Liver (tissue), 9 donors: ENCODE results near the gene DSCAML1. TPM values are rescaled to one million over a fixed set of nuclear protein-coding genes. Genes with fewer than 3 reads are reported as not detected.

ENCODE experiments used
- DNase-seq: peaks from one replicate; pipeline ENCODE4 v3.0.0-alpha.2; 2017; ENCODE audit warnings: low spot score
- H3K27ac ChIP-seq, 2 donors: one replicate each; pipeline ENCODE4 v1.7.0; 2013; ENCODE audit warnings: inconsistent platforms in 2 of 2, low read length in 2 of 2, control low read depth in 1 of 2, low read depth in 1 of 2, mild to moderate bottlenecking in 1 of 2
- H3K27me3 ChIP-seq, 4 donors: one replicate each; pipeline versions ENCODE4 v1.6.1 to v1.7.0; 2013; ENCODE audit warnings: low read length in 3 of 4, inconsistent platforms in 1 of 4, mild to moderate bottlenecking in 1 of 4, moderate library complexity in 1 of 4; ENCODE audit not compliant: control insufficient read depth in 4 of 4, insufficient read depth in 4 of 4
- H3K36me3 ChIP-seq, 4 donors: one replicate each; pipeline versions ENCODE4 v1.6.1 to v1.7.0; 2013; ENCODE audit warnings: low read length in 3 of 4, mild to moderate bottlenecking in 3 of 4, low read depth in 1 of 4, moderate library complexity in 1 of 4; ENCODE audit not compliant: control insufficient read depth in 4 of 4, insufficient read depth in 3 of 4
- H3K4me1 ChIP-seq, 4 donors: one replicate each; pipeline versions ENCODE4 v1.6.1 to v1.7.0; 2013; ENCODE audit warnings: low read length in 3 of 4, mild to moderate bottlenecking in 3 of 4, moderate library complexity in 1 of 4; ENCODE audit not compliant: control insufficient read depth in 4 of 4, insufficient read depth in 4 of 4
- H3K4me3 ChIP-seq, 3 donors: one replicate each; pipeline versions ENCODE4 v1.6.1 to v1.7.0; 2013; ENCODE audit warnings: low read length in 3 of 3, control low read depth in 1 of 3, low read depth in 1 of 3, mild to moderate bottlenecking in 1 of 3
- H3K9ac ChIP-seq, 2 donors: one replicate each; pipeline ENCODE4 v1.7.0; 2013; ENCODE audit warnings: low read length in 2 of 2, mild to moderate bottlenecking in 2 of 2, moderate library complexity in 2 of 2, control low read depth in 1 of 2, low read depth in 1 of 2
- H3K9me3 ChIP-seq, 4 donors: one replicate each; pipeline versions ENCODE4 v1.6.1 to v1.7.0; 2013; ENCODE audit warnings: low read length in 3 of 4; ENCODE audit not compliant: control insufficient read depth in 4 of 4
- EGR1 ChIP-seq, 2 donors: IDR thresholded peaks; 2 replicates each; pipeline ENCODE4 v1.6.1; 2016 to 2018; ENCODE audit warnings: antibody characterized with exemption in 2 of 2, low read depth in 2 of 2
- FOXA1 ChIP-seq: IDR thresholded peaks from 2 replicates; pipeline ENCODE4 v1.6.1; 2016; ENCODE audit warnings: antibody characterized with exemption
- GABPA ChIP-seq, 2 donors: IDR thresholded peaks in 1 of 2; conservative IDR thresholded peaks in 1 of 2; 2 replicates each; pipeline ENCODE4 v1.6.1; 2016; ENCODE audit warnings: antibody characterized with exemption in 2 of 2, mild to moderate bottlenecking in 1 of 2, moderate library complexity in 1 of 2
- HNF4A ChIP-seq, 2 donors: conservative IDR thresholded peaks; 2 replicates each; pipeline ENCODE4 v1.6.1; 2016; ENCODE audit warnings: antibody characterized with exemption in 2 of 2, mild to moderate bottlenecking in 2 of 2
- HNF4G ChIP-seq: IDR thresholded peaks from 2 replicates; pipeline ENCODE4 v1.6.1; 2016; ENCODE audit warnings: antibody characterized with exemption
- JUND ChIP-seq, 2 donors: IDR thresholded peaks; 2 replicates each; pipeline ENCODE4 v1.6.1; 2016; ENCODE audit warnings: antibody characterized with exemption in 2 of 2
- MAX ChIP-seq: IDR thresholded peaks from 2 replicates; pipeline ENCODE4 v1.6.1; 2016; ENCODE audit warnings: antibody characterized with exemption
- NR2F2 ChIP-seq: IDR thresholded peaks from 2 replicates; pipeline ENCODE4 v1.6.1; 2016; ENCODE audit warnings: antibody characterized with exemption
- TAF1 ChIP-seq: conservative IDR thresholded peaks from 2 replicates; pipeline ENCODE4 v1.6.1; 2016; ENCODE audit warnings: antibody characterized with exemption, mild to moderate bottlenecking
- YY1 ChIP-seq: IDR thresholded peaks from 2 replicates; pipeline ENCODE4 v1.6.1; 2016; ENCODE audit warnings: antibody characterized with exemption, mild to moderate bottlenecking
- WGBS: extraction: QIAGEN DNeasy Blood & Tissue Kit; methylation state at CpG from one replicate; pipeline ENCODE4 v1.1.7; 2013; 5-methylcytosine and 5-hydroxymethylcytosine counted together
- polyA plus RNA-seq, 2 donors: library from polyadenylated mRNA; stranded (reverse) in 1 of 2; unstranded in 1 of 2; fragments of 200-250 nt in 1 of 2; fragments of >200 nt in 1 of 2; fragmentation: Nextera tagmentation in 1 of 2; extraction: Ambion mirVana in 1 of 2; gene quantifications; one replicate each; pipeline versions ENCODE4 v1.2.1 to v1.2.3, GENCODE V29; 2013 to 2015
- total RNA-seq, 2 donors: library from RNA; depleted of rRNA; stranded (reverse); fragments of >200 nt; gene quantifications; one replicate each; pipeline ENCODE4 v1.2.3, GENCODE V29; 2014
- donor health status: healthy.
- donor health status: healthy.
- donor health status: healthy.
- donor health status: healthy.
- donor health status: healthy.

The DSCAML1 gene
- total and polyA plus RNA-seq, 4 donors, result 0.07 to 0.42 (median 0.20) TPM

- Histone ChIP-seq H3K27ac (no peak overlapping the region), H3K9ac (no peak overlapping the region), H3K27me3 (peaks cover 0 to under 1% (median 0%) of the 10 kb centered on the region in 4 donors), H3K4me3 (no peak overlapping the region), H3K4me1 (no peaks in the 10 kb centered on the region), H3K36me3 (no peaks in the 10 kb centered on the region), H3K9me3 (no peaks in the 10 kb centered on the region)
- no peak for TF ChIP-seq MAX
- no peak for DNase-seq
- 92% methylated on average over 8 of the region's 8 CpGs for WGBS
Measured at GRCh38 chr11:117647872-117648271, 149.1 kb downstream of the DSCAML1 start.

GRCh38 chr11:117647207-117647606 is 149.8 kb downstream of the DSCAML1 start:
- H3K9me3 ChIP-seq, result no peaks in the 10 kb centered on the region
- WGBS, result 84% methylated on average over 3 of the region's 3 CpGs
- peaks cover 0 to 4% (median 0%) of the 10 kb centered on the region in 4 donors for H3K27me3 ChIP-seq
- H3K4me3 ChIP-seq, result no peak overlapping the region
- H3K9ac ChIP-seq, result no peak overlapping the region
- TF ChIP-seq TAF1 (no peak), HNF4G (no peak), HNF4A (conservative IDR thresholded peaks at IDR 0.05) (no peak), EGR1 (IDR thresholded peaks at IDR 0.05; ENCODE audit: low read depth in 2 of 2) (no peak)
- H3K4me1 ChIP-seq, result no peaks in the 10 kb centered on the region
- H3K36me3 ChIP-seq, result no peaks in the 10 kb centered on the region
- no peak overlapping the region for H3K27ac ChIP-seq
- DNase-seq, result no peak

GRCh38 chr11:117646411-117646810 is 150.6 kb downstream of the DSCAML1 start:
- H3K4me1 ChIP-seq, result no peaks in the 10 kb centered on the region
- TF ChIP-seq TAF1 (no peak), NR2F2 (no peak), JUND (IDR thresholded peaks at IDR 0.05) (no peak), HNF4G (no peak), FOXA1 (no peak), HNF4A (conservative IDR thresholded peaks at IDR 0.05) (no peak), YY1 (no peak)
- H3K4me3 ChIP-seq, result no peak overlapping the region
- peaks cover 0 to 4% (median 0%) of the 10 kb centered on the region in 4 donors for H3K27me3 ChIP-seq
- WGBS, result 82% methylated on average over 6 of the region's 6 CpGs
- no peak for DNase-seq
- H3K27ac ChIP-seq, result no peak overlapping the region
- H3K9ac ChIP-seq, result no peak overlapping the region
- H3K9me3 ChIP-seq, result no peaks in the 10 kb centered on the region
- H3K36me3 ChIP-seq, result no peaks in the 10 kb centered on the region

GRCh38 chr11:117644403-117645155 is 152.4 kb downstream of the DSCAML1 start:
- H3K9ac ChIP-seq, result no peak overlapping the region
- no peak overlapping the region for H3K4me3 ChIP-seq
- TF ChIP-seq HNF4G (no peak), GABPA (IDR thresholded peaks at IDR 0.05 in 1 of 2, conservative IDR thresholded peaks at IDR 0.05 in 1 of 2) (no peak)
- no peaks in the 10 kb centered on the region for H3K9me3 ChIP-seq
- H3K36me3 ChIP-seq, result no peaks in the 10 kb centered on the region
- H3K27me3 ChIP-seq, result peaks cover 0 to 4% (median 0%) of the 10 kb centered on the region in 4 donors
- DNase-seq, result no peak
- whole genome bisulfite sequencing, result 91% methylated on average over 26 of the region's 26 CpGs
- H3K27ac ChIP-seq, result no peak overlapping the region
- H3K4me1 ChIP-seq, result no peaks in the 10 kb centered on the region
